GM18858 (cell line): Measurements from ENCODE around the gene PLCH1.

Source experiments
- ATAC-seq: cut with Tn5 transposase; IDR thresholded peaks from one replicate; pipeline ENCODE4 v1.9.1; 2021; ENCODE audit not compliant: unreplicated experiment

Gene PLCH1

DNA sequence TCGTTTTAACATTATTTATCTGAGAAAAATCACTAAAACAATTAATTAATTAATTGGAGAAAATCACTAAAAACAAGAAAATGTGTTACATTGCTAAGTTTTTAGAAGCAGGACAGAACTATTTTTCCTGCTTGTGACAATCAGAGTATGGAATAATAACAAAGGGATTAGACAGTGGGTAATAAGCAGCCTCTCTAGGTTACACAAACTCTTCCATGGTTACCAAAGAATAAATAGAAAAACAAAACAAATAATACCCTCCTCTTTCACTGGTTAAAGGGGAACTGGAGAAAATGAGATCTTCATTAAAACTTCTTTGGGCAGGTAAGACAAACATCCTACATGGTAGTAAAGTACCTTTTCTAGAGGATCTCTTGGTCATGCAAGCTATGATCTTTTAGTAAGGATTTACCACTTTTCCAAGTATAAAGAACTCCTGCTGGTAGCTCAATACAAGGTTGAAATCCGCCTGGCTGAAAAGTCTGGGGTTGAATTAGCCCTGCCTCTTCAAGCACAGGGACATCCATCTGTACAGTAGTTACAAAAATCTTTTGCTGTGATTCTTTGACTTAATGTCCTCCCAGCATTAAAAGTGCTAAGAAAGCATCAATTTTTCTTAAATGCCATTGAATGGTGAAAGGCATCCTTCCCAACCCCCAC lies 2.5 kb upstream of the PLCH1 start:
- no peak for ATAC-seq

DNA sequence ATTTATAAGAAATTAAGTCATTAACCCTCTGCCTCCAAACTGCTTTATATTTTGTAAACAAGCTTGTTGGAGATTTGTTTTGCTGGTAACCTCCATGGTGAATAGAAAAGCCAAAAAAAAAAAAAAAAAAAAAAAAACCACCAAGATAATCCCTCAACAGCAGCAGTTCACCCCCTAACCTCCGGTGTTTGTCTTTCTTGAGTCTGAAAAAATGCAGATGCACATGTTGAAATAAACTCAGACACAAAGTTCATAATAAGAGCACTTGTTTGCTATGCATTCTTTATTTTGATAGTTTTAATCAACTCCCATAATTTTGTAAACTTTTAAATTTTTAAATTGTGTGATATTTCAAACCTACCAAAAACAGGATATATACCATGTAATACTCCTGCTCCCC lies 1.8 kb upstream of the PLCH1 start:
- no peak for ATAC-seq

DNA sequence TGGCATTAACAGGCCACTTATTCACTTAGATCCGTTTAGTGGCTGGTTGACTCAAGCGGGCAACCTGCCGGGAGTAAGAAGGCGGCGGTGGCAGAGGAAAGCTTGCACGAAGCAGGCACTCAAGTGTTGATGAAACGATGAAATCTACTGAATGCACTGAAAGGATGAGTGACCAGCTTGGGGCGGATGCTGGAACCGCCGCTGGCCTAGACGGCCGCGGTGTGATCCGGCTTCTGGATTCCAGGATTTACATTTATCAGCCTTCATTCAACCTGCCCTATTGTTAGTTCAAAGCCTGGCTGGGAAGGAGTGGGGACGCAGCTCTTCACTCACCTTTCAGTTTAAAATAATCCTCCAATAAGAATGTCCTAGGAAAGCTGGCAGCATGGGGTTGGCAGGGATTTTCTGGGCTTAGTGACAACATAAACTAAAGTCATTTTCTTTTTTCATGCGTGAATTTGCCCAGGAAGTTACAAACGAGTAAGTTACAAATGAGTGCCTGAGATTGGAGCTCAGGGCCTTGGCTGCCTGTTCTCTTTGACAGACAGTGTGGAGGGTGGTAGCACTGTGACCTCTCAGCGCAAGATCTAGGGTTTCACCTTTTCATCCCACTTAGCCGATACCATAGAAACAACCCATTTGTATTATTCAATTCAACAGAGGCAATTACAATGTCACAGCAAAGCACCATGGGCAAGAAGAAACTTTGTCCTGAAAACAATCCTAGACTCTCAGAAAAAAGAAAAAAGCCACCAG lies 1.1 kb upstream of the PLCH1 start:
- no peak for ATAC-seq

DNA sequence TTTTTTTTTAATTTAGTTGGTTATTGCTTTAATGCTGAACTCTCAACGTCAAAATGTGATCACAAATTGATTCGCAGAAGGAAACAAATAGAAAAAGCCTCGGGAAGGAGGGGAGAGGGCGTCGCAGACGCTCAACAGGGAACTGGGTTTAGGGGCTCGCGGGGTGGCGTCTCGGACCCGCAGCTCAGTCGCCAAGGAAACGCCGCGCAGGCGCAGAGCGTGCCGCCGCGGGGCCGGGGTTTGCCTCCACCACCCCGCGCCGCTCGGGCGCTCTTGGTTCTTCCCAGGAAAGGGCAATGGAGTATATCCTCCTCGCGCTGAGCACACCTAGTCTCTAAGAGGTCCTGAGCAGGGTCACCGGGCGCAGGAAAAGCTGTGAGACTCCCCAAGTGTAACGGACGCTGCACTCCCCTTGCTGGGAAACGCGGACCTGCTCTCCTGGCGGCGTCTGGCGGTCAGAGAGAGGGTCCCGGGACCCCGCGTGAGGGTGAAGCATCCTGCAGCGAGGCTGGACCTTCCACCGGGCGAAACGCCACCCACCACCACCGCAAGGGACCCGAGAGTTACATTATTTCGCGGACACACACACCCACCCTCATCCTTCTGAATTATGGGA lies 753 bp downstream of the PLCH1 start:
- ATAC-seq, result no peak

DNA sequence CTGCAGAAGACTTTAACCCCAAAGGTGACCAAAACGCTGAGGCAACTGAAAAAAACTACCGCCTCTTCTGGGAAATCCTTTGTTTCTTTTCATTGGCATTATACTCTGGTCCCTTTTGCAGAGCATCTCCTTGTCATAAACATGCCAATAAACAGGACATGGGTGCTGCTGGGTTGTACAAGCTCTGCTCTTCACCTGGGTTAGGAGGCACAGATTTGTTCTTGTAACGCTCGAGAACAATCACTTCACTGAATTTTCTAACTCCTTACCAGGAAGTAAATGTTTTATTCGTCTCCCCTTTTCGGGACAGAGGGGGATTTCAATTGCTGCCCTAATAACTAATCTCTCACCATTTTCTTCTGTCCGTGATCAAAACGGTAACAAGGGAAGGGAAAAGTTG lies 1.3 kb downstream of the PLCH1 start:
- ATAC-seq, result no peak

DNA sequence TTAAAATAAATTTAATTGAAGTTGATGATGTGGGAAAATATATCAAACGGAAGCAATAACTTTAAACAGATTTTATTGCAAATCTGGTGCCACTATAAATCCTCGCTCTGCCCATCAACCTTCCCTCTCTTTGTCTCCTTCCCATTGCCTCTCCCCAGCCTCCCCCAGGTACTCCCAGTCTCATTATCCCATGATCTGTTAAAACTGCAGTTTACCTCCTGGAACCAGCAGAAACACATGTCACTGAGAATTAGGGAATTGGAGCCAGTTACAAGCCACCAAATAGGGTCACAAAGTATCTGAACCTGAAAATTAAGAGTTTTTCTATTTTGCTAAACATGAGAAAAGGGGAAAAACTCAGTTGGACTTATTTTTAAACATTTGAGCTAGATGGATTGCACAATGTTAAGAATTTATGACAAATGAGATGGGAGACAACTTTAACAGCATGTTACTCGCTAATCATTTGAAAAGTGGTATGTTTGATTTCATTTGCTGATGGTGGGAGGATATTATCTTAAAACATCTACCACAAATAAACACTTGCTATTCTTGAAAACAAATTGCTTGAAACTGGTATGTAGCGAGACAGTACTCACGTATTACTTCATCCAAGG lies 2.4 kb downstream of the PLCH1 start:
- no peak for ATAC-seq

DNA sequence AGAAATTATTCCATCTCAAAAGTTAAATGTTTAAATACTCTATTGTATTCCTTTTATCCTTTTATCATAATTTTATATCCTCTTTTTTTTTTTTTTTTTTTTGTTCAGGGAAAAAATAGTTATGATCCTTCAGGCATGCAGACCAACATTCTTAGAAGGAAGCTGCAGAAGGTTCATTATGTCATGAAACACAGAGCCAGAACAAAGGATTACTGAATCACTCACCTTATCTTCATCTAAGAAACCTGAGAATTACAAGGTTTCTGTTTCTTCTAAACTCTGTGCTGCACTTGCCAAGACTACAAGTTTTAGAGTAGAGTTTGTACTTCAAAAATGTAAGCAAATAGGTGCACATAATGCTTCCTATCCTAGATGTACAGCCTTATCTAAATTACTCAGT lies 3.3 kb downstream of the PLCH1 start:
- ATAC-seq, result no peak

DNA sequence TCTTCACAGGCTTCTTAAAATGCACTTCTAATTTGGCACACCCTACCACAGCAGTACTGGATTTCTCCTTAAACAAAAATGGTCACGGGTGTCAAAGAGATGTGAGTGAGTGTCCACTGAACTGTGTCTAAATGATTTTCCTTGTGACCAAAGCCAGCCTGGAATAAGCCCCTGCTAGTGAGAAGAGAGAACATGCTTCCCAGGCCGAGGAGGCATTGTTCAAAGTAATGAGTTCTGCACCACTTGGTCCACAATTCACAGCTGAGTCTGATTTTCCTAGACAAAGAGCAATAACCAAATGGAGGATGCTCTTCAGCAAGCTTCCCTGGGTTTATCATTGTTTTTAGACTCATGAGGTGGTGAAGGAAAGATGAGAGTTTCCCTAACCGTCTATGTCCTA lies 3.8 kb downstream of the PLCH1 start:
- no peak for ATAC-seq

DNA sequence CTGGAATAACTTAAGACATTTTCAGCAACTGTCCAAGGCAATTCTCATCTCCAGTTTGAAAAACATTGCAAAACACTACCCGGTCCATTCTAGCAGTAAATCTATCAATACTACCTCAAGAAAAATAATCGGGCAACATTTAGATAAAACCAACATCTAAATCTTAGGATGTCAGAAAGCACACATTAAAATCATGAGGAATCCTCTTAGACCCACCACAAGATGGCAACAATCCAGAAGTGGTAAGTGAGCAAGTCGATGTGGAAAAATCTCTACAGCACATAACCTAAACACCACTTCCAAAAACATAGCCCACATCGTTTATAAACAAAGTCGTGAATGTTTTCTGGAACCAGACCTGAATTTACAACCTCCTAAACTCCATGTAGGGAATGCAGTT lies 5.7 kb downstream of the PLCH1 start:
- ATAC-seq, result no peak

DNA sequence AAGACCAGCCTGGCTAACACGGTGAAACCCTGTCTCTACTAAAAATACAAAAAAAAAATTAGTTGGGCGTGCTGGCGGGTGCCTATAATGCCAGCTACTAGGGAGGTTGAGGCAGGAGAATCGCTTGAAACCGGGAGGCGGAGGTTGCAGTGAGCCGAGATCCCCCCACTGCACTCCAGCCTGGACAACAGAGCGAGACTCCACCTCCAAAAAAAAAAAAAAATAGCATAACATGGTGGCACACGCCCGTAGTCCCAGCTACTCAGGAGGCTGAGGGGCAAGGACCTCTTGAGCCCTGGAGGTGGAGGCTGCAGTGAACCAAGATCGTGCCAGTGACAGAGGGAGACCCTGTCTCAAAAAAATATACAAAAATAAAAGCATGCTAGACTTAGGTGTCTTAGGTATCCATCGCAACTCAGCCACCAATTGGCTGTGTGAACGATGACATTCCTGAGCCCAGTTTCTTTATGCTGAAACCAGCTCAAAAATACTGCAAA lies 6.2 kb downstream of the PLCH1 start:
- ATAC-seq, result no peak

DNA sequence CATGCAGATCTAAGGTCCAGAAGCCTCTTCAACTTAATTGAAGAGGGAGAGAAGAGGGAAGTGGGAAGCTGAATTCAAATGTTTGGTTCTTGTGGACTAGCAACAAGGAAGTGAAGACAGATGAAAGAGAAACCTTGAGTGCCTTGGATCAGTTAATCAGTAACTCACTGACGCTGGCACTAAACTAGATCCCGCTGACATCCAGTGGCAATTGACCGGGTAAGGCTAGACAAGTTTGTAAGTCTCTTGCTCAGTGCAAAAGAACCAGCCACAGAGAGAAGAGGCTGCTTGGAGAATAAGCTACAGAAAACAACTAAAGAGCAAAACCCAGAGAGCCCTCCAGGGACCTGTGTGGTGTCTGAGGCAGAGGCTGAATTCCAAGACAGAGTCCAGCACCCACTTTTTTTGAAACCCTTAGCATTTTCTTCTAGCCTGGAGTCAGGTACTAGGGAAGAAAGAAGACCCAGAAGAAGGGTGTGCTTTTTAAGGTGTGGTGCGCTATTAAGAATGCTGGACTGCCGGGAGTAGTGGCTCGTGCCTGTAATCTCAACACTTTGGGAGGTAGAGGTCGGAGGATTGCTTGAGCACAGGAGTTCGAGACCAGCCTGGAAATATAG lies 6.9 kb downstream of the PLCH1 start:
- peak; percentile 92 for ATAC-seq

DNA sequence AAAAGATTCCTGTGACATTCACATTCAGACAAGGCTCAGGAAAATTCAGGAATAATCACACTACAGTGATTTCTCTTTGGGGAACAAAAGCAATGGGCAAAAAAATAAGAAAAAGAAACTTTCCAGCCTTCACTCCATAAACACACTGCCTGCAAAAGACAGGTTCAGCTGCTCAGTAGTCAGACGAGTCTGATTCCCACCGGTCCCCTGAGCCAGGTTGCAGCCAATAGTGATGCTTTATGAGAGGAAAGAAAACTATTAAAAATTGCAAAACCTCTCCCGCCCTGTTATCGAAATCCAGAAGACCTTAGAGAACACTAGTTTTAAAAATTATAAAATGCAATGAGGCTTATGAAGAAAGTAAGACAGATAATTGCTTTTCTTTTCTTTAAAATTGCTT lies 8.5 kb downstream of the PLCH1 start:
- no peak for ATAC-seq

DNA sequence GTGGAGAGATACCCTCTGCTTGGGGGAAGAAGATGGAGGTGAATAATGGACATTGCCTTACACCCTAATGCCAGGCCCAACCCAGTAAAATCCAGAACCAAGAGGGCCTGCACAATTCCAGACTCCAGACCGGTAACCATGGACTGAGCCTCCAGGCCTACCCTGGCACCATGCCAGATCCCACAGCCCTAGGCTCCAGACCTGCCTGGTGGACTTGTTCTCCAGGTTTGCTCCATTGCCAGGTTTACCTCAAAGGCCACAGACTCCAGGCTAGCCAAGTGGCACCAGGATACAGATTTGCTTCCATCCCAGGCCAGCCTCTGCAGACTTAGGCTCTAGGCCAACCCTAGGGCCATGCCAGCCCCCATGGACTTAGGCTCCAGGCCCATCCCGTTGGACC lies 14.0 kb downstream of the PLCH1 start:
- no peak for ATAC-seq

DNA sequence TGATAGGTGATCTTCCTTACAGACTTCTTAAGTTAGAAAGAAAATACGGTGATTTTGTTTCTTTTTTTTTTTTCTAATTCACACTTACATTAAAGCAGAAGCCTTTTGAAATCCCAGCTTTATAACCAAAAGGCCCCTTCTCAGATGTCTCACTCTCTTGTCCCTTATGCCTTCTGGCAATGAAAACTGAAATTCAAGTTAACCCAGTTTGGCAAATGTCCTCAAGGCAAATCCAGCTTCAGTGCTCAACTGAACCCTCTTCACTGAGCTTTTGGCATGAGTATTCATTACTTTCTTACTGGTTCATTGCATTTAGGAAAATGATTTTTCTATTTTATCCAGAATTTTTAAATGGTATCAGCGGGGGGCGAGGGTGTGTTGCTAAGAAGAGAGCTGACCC lies 17.0 kb downstream of the PLCH1 start:
- ATAC-seq, result no peak

DNA sequence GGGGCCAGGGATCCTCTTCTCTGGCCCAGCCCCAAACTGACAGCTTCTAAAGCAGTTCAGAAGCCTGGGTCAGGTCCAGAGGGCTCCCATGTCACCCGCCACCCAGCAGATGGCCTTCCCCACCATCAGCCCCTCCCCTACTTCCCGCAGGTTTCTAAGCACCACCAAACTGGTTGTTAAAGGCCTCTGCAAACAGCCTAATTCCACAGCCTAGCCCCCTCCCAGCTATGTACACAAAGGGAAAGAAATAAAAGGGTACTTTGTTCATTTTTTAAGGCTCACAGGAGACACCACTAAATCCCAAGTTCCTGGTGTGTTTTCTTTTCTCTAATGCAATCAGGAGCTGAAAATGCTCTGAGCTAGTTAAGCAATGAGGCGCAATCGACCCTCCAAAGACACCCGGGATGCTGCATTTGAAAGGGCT lies 30.6 kb downstream of the PLCH1 start:
- no peak for ATAC-seq

DNA sequence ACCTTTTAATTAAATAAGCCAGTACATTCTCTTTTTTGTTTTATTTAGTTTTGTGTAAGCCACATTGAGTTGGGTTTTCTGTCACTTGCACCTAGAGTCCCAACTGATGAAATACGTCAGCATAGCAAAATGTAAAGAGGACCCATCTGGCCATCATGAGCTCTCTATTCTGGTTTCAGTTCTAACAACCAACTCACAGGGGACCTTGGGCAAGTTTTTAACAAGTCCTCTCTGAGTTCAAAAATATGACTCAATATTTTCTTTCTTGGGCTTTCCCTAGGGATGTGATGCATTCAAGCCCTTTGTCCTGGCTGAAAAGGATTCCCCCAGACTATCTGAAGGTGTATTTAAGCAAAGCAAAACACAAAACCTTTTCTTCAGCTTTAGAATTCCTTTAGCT lies 32.9 kb downstream of the PLCH1 start:
- peak; percentile 89 for ATAC-seq

DNA sequence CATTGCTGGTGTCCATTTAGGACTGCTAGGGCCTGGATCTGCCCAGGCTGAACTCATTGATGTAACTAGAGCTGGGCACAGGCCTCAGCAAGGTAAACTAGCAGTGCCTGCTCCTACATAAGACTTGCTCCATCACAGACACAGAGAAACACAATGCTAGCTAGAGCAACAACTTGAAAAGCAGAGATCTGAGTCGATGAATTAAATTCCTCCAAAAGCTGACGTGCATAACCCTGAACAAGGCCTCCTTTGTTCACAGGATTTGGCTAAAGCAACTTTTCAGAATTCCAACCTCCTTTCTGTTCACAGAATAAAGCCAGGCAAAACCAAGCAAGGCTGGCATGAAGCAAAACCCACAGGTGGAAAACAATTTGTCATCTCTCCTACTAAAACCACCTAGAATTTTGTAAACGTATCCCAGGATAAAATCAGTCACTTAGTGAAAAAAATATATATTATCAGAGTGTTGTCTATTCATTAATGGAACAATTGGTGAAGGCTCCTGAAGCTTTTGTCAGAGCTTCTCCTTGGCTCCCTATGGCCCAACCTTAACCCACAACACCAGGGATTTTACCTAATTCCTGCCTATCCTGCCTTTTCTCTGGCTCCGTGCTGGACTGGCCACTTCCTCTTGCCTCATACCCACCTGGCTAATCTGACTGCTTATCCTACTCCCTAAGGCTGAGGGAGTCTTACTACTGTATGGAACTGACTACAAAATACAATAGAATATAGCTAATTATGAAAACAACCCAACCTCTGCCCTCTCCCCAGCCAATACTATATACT lies 39.9 kb downstream of the PLCH1 start:
- ATAC-seq, result no peak

DNA sequence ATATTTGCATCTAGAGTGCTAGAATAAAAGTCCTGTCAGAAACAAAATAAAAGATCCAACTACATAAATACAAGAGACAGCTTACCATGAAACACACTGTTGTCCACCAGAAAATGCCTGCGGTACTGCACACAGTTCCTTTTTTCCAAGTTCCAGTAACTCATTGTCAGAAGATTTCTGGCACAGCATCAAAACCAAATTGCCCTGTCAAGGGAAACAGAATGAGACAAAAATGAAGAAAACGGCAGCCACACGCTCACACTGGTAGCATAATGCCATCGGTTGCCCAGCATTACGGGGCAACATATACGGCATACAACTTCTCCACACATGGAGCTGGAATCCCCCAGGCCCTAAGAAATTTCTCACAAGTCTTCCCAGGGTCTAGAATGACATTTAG lies 40.8 kb downstream of the PLCH1 start:
- ATAC-seq, result no peak

DNA sequence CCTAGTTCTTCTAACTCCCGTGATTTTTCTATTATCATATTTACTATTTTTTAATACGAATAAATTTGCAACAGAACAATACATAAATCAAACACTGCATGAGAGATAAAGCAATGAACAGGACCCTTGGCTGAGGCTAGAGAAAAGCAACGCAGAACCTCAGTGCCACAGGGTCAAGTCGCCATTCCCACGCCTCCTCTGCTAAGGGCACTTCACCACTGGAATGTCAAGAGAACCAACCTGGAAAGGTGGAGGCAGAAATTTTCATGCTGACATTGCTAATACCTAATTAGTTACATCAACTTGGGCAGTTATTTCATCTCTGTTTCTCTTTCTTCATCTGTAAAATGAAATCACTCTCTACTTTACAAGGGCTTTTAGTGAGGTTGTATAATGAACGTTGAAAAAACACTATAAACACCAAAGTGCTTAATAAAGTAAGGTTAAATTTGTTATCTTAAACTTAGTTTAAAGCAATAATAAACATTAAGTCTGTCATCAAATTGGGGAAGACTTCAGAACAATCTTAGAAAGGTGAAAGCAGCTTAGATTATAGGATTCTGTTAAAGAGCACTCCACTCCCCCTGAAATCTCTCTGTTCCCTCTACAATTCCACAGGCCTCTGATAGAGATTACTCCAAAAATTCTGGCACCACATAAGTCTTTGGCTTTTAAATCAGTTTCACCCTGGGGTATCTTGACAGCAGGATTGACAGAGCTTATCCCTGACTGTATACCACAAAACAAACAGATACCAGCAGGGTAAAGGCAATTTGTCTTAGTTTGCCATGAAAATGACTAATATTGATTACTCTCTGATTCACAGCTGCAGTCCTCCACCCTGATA lies 41.9 kb downstream of the PLCH1 start:
- ATAC-seq, result no peak
